Measurements from ENCODE around the gene MCRS1.

MCRS1 gene

DNA sequence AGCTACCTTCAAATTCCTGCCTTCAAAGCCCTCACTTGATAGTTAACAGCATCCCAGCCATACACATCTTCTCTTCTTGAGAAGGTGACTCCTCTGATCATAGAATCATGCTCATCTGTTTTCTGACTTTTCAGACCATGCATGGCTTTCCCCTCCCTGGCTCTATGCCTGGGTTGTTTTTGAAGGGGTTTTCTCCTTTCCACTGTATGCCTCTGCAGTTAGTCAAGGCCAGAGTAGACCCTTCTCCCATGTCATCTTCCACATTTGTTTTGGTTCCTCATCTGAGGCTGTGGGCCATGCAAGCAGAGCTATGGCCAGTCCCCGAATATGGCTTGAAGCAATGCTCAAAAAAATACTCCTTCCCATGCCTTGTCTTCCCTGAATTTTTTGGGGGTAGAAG, 14.3 kb upstream of the MCRS1 start:
- DNase-seq = no peak

DNA sequence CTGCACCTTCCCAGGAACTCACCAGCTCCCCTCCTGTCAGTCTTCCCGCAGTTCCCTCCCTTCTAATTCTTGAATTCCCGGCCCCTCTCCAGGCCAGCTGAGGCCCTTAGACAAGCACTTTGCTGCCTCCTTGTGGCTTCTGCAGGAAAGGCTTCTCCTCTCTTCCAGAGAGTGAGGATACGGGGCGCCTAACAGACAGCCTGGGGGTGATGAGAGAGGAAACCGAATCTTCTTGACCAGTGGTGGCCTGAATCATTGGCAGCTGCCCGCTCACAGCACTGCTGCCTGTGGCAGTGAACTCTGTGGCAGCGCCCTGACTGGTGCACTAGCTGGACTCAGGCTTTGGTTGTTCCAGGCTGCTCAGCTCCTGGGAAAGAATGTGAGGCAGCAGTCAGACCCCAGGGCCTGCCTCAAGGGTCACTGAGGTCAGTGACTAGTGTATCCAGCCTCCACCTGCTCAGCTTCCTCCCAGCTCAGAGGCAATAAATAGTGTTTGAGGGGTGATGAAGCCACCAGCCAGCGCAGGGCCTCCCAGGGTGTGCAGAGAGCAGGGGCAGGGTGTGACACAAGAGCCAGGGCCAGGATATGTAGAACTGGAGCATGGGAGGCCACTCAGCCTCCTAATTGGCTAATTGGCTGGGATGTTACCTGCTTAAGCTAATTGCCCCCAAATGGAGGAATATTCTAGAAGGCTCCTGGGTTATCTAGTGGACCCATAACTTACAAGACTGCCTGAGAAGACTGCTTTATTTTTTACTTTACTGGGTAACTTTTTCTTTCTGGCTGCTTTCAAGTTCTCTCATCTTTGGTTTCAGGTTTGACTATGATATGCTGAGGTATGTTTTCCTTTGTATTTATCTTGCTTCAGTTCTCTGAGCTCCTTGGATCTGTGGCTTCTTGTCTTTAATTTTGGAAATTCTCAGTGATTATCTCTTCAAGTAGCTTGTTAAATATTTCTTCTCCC, 12.9 kb upstream of the MCRS1 start:
- DNase-seq = peak; percentile 76

- no peak for DNase-seq
These were observed 10.7 kb upstream of the MCRS1 start for GRCh38 chr12:49578471-49579112.

DNA sequence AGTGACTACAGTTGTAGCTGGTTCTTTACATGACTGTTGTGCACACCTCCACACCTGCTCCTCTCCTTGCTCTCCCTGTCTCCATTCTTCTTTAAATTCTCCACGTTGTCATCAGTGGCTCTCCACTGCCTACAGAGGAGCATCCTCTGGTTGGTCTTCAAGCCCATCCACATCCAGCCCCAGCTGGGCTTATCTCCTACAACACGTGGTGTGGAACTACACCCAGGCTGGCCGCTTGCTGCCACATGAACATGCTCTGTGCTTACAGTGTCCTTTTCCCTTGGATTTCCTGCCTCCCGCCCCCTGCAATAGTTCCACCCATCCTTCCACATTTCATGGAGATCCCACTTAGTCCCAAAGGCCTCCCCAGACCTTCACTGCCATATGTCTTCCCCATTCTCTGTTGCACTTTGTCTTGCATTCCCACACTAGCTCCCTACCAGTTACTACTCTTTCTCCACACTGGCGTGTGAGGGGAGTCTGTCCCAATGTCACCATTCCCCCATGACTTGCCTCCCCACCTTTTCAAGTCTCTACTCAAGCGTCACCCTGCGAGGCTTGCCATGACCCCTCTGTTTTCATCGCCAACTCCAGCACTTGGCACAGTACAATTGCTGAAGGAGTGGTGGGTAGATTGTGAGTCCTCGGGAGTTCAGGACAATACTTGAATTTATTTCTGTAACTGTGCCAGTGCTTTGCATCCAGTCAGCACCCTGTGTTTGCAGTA, 9.8 kb upstream of the MCRS1 start:
- DNase-seq = no peak

DNA sequence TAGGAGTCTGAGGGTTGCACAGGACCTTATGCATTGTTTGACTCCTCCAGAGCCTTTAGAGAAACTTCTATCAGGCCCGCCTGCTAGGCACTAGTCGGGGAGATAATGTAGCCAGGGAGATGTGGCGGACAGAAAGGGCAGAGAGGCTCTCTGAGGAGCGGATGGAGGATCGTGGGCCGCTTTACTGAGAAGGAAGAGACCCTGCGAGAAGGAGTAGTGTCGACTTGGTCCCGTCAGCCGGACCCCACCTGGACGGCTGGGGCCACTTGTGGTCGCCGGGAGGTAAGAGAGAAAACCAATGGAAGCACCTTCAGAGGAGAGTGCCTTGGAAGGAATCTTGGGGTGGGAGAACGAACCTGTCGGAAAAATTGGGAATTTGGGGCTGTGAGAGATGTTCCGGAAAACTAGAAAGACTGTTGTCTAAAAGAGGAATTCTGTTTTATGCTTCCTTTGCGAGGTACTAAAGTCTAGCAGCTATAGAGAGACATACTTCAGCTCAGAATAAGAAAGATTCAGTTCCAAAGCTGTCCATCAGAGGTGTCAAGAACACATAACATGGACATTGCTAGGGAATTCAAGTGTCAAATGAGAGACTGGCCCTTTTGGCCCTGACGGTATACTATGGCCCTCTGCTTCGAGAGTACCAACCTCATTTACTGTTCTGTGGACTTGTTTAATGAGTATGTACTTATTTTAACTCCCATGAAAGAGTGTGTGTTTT, 660 bp upstream of the MCRS1 start:
- peak; percentile 16 for DNase-seq

DNA sequence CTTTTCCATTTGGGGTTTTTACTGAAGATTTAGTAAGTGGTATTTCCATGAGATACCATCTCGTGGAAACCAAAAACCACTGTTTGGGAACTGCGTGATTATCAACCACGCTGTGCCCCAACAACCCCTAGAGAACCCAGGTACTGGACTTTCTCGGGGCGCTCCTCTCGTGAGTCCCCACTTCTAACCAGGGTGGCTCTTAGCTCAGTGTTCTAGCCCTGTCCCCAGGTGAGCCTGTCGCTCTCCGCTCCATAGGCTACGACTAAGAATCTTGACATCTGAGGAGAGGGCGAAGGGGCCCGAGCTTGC, 686 bp downstream of the MCRS1 start:
- no peak for DNase-seq

DNA sequence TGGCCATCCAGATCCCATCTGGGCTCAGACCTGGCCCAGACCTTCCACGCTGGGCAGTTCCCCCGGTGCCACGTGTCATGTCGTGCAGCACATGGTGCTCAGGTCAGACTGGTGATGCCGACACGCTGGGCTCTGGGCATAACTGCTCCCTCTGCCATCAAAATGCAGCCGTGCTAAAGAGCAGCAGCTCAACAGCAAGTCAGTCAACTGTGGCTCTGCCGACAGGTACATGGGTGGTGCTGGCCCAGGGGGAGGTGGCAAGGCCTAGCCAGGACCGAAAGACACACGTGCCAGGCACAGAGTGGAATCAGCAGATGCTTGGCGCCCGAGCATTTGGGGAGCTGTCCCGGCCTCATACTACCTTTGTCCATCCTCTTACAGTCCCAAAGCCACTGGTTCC, 1.6 kb downstream of the MCRS1 start:
- DNase-seq = peak; percentile 61

GRCh38 chr12:49565406-49566265, 2.3 kb downstream of the MCRS1 start:
- peak; percentile 58 for DNase-seq

DNA sequence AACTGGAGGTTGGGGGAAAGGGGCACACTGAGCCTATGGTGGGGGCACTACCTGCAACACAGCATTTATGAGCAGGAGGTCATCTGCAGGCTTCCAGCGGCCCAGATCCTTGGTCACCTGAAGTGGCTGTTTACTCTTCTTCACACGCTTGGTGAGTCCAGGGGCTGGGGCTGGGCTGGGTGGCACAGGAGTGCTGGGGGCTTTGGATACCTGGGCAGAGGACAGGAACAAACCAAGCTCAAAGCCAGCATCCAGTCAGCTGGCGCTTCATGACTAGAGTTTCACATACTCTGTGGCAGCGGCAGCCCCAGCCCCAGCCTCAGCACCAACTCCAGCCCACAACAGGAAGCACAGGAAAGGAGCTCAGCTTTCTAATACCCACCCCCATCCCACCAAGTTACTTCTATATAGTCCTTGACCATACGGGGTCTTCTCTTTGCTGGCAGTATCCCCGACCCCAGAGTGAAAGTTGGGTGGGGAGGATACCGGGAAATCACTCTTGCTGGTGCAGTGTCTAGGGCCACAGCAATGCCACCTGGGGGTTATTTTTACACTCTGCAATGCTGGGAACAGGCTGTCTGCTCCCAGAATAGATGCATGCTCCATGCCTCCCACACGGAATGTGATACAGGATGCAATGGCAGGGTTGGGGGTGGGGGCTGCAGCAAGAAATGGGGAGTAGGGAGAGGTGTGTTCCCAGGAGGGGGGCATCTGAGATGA, 3.1 kb downstream of the MCRS1 start:
- no peak for DNase-seq

DNA sequence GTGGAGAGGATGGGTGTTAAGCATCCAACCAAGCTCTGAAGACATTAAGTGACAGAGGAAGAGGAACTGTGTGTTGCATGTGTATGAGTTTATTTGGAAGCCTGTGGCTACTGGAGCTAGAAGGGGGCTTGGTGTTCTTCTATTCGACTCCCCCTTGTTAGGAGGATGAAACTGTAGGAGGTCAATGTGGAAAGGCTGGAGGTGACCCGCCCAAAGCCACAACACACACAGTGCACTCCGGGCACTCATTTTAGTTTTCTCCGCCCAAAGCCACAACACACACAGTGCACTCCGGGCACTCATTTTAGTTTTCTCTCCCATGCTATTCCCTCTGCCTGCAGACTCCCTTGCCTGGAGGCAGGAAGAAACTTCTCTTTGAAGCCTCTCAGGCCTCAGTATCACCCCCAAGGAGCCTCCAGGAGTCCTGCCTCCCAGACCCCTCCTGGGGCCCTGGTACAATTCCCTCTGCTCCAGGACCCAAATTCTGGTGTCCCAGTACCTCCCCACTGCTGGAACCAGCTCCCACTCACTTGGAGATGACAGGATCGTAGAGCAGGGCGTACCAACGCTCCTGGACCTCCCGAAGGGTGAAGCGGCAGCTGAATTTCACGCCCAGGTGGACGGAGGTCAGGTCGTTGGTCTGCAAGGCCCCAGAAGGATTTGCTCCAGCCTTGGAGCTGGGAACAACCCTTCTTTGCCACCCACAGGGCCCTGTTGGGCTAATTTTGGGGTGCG, 3.8 kb downstream of the MCRS1 start:
- no peak for DNase-seq

GRCh38 chr12:49562831-49563230, 5.1 kb downstream of the MCRS1 start:
- DNase-seq = no peak

- DNase-seq = no peak
These were observed 5.7 kb downstream of the MCRS1 start for GRCh38 chr12:49562233-49562632.

- DNase-seq = no peak
These were observed 7.2 kb downstream of the MCRS1 start for GRCh38 chr12:49560695-49561094.

- DNase-seq = no peak
These were observed 8.8 kb downstream of the MCRS1 start for GRCh38 chr12:49559011-49559675.

GRCh38 chr12:49558526-49558925, 9.4 kb downstream of the MCRS1 start:
- no peak for DNase-seq

DNA sequence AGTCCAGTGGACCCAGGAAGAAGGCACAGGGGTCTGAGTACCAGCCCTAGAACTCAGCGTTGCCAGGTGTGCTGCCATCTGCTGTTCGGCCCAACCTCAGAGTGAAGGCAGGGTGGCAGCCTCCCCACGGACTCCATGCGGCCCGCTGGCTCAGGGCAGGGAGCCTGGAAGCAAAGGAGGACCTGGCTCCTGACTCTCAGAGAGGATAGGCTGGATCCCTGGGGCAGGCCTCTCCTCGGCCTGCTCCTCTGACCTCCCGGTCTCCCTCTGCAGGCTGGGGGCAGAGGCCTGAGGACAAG, 10.1 kb downstream of the MCRS1 start:
- no peak for DNase-seq

DNA sequence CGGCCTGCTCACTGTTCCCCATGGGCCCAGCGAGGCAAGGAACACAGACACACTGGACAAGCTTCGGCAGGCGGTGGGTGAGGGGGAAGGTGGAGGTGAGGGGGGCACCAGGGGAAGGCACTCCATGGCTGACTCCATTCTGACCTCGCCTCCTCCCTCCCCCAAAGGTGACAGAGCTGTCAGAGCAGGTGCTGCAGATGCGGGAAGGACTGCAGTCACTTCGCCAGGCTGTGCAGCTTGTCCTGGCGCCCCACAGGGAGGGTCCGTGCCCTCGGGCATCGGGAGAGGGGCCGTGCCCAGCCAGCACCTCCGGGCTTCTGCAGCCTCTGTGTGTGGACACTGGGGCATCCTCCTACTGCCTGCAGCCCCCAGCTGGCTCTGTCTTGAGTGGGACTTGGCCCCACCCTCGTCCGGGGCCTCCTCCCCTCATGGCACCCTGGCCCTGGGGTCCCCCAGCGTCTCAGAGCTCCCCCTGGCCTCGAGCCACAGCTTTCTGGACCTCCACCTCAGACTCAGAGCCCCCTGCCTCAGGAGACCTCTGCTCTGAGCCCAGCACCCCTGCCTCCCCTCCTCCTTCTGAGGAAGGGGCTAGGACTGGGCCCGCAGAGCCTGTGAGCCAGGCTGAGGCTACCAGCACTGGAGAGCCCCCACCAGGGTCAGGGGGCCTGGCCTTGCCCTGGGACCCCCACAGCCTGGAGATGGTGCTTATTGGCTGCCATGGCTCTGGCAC, 10.6 kb downstream of the MCRS1 start:
- DNase-seq = no peak

- no peak for DNase-seq
These were observed 11.4 kb downstream of the MCRS1 start for GRCh38 chr12:49556391-49557186.

Data from activated effector memory CD4-positive, alpha-beta T cell treated with anti-CD3 and anti-CD28 coated beads, Interleukin-2, amount 50 U/mL, for 16 hours (primary cell).